ENCODE measurements around the gene SMIM27.
"Not testable (repeated sequence)": the region's sequence is repeated elsewhere in the genome, so short reads cannot be mapped to it uniquely, and the experiment has no call there.

Gene SMIM27

DNA sequence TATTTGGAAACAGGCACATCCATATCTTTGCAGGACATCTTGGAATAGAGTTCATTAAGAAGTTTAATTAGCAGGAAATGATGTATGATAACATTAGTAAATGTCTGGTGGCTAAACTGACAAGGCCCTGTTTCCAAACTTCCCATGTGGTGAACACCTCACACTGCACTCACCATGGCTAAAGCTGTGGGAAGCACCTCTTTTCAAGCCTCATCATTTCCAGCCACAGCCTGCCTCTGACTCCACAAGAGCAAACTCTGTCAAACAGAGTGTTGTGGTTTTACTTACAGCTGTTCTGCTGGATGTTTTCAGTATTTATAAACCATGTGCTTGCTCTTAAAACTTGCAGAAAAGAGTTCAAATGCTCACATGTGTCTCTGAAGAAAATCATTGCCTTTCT lies 35.8 kb downstream of the SMIM27 start:
- Histone ChIP-seq H3K4me1 (ENCODE audit: insufficient read depth, insufficient read length) (no peaks in the 10 kb centered on the region), H3K9me3 (ENCODE audit: insufficient read depth, low read length) (no peaks in the 10 kb centered on the region), H3K9ac (ENCODE audit: insufficient read length, low read depth) (no peak overlapping the region), H3K4me3 (ENCODE audit: insufficient read length, low read depth) (no peak overlapping the region), H3K27me3 (ENCODE audit: insufficient read depth, insufficient read length) (no peaks in the 10 kb centered on the region), H3K36me3 (ENCODE audit: insufficient read depth, insufficient read length, low read length) (no peaks in the 10 kb centered on the region)
- DNase-seq (ENCODE audit: low read depth, low spot score): no peak
- TF ChIP-seq SUZ12 (IDR thresholded peaks at IDR 0.05; ENCODE audit: extremely low read depth, insufficient read depth, insufficient read length): no peak
- TF ChIP-seq YY1 (IDR thresholded peaks at IDR 0.05; ENCODE audit: insufficient read depth, insufficient read length): no peak
- no peak for TF ChIP-seq ZNF274 (IDR thresholded peaks at IDR 0.05; ENCODE audit: low read depth, low read length)

DNA sequence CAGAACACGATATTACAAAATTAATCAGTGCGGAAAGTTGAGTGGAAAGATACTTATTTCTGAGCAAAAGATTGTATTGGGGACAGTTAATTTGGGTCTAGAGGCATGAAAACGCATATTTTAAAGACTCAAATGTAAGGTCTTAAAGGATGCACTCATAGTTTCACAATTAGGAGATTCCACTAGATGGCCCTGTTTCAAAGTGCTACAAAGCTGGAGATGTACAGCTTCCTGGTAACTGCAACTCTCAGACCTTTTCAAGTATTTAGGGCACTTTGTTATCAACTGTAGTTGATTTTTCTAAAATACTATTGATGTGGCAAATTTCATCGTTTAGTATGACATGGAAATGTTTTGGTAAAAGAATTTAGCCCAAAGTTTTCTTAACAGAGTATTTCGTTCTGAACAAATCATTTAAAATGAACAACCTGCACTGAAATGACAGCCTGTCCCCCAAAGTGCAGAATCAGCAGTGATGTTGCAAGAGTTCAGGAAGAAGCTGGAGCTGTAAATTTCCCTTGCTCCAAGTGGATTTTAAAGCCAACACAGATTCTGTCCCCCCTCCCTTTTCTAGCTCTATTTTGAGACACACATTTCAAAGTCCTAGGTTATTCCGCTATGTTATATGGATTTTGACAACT lies 37.1 kb downstream of the SMIM27 start:
- Histone ChIP-seq H3K4me3 (ENCODE audit: insufficient read length, low read depth) (no peak overlapping the region), H3K9me3 (ENCODE audit: insufficient read depth, low read length) (no peaks in the 10 kb centered on the region), H3K36me3 (ENCODE audit: insufficient read depth, insufficient read length, low read length) (no peaks in the 10 kb centered on the region), H3K27me3 (ENCODE audit: insufficient read depth, insufficient read length) (no peaks in the 10 kb centered on the region), H3K4me1 (ENCODE audit: insufficient read depth, insufficient read length) (no peaks in the 10 kb centered on the region), H3K9ac (ENCODE audit: insufficient read length, low read depth) (no peak overlapping the region)
- TF ChIP-seq YY1 (IDR thresholded peaks at IDR 0.05; ENCODE audit: insufficient read depth, insufficient read length): no peak
- TF ChIP-seq ZNF274 (IDR thresholded peaks at IDR 0.05; ENCODE audit: low read depth, low read length): no peak
- no peak for TF ChIP-seq SUZ12 (IDR thresholded peaks at IDR 0.05; ENCODE audit: extremely low read depth, insufficient read depth, insufficient read length)
- DNase-seq (ENCODE audit: low read depth, low spot score): peak; percentile 28

DNA sequence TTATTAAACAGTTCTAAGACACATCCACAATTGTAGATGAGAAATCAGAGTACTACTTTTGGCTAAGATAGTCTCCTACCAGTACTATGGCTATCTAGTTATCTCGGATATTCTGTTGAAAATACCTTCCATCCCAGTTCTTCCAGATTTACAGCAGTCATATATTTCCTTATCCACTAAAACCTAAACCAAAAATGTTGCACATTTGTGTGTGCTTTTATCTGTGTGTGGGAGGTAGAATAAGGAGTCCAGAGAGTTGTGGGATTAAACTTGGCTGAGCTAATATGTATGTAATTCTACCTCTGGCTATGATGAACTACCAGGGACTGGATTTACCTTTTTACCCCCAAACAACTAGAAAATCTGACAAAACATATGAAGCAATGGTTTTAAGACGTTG lies 38.3 kb downstream of the SMIM27 start:
- Histone ChIP-seq H3K4me1 (ENCODE audit: insufficient read depth, insufficient read length) (no peaks in the 10 kb centered on the region), H3K4me3 (ENCODE audit: insufficient read length, low read depth) (no peak overlapping the region), H3K27me3 (ENCODE audit: insufficient read depth, insufficient read length) (no peaks in the 10 kb centered on the region), H3K36me3 (ENCODE audit: insufficient read depth, insufficient read length, low read length) (no peaks in the 10 kb centered on the region), H3K9ac (ENCODE audit: insufficient read length, low read depth) (no peak overlapping the region), H3K9me3 (ENCODE audit: insufficient read depth, low read length) (no peaks in the 10 kb centered on the region)
- TF ChIP-seq ZNF274 (IDR thresholded peaks at IDR 0.05; ENCODE audit: low read depth, low read length) (no peak), SUZ12 (IDR thresholded peaks at IDR 0.05; ENCODE audit: extremely low read depth, insufficient read depth, insufficient read length) (no peak), YY1 (IDR thresholded peaks at IDR 0.05; ENCODE audit: insufficient read depth, insufficient read length) (no peak)
- no peak for DNase-seq (ENCODE audit: low read depth, low spot score)

DNA sequence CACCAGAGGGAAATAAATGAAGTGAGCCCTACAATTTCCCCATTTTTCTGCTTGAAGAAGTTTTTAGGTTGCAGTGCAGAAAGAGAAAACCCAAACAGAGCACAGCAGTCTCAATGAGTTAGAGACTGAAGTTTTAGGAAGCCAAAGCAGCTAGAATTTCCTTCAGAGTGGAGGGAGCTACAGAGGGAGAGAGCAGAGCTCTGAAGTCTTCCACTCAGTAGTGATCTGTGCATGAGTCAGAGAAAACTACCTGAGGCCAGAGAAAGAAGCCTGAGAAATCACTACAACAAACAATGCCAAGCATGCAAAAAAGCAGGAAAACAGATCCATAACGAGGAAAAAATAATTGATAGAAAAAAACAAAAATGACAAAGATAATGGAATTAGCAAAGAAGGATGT lies 38.8 kb downstream of the SMIM27 start:
- Histone ChIP-seq H3K9ac (ENCODE audit: insufficient read length, low read depth) (no peak overlapping the region), H3K4me3 (ENCODE audit: insufficient read length, low read depth) (no peak overlapping the region), H3K27me3 (ENCODE audit: insufficient read depth, insufficient read length) (no peaks in the 10 kb centered on the region), H3K36me3 (ENCODE audit: insufficient read depth, insufficient read length, low read length) (no peaks in the 10 kb centered on the region), H3K4me1 (ENCODE audit: insufficient read depth, insufficient read length) (no peaks in the 10 kb centered on the region), H3K9me3 (ENCODE audit: insufficient read depth, low read length) (no peaks in the 10 kb centered on the region)
- TF ChIP-seq ZNF274 (IDR thresholded peaks at IDR 0.05; ENCODE audit: low read depth, low read length) (no peak), YY1 (IDR thresholded peaks at IDR 0.05; ENCODE audit: insufficient read depth, insufficient read length) (no peak), SUZ12 (IDR thresholded peaks at IDR 0.05; ENCODE audit: extremely low read depth, insufficient read depth, insufficient read length) (no peak)
- no peak for DNase-seq (ENCODE audit: low read depth, low spot score)

DNA sequence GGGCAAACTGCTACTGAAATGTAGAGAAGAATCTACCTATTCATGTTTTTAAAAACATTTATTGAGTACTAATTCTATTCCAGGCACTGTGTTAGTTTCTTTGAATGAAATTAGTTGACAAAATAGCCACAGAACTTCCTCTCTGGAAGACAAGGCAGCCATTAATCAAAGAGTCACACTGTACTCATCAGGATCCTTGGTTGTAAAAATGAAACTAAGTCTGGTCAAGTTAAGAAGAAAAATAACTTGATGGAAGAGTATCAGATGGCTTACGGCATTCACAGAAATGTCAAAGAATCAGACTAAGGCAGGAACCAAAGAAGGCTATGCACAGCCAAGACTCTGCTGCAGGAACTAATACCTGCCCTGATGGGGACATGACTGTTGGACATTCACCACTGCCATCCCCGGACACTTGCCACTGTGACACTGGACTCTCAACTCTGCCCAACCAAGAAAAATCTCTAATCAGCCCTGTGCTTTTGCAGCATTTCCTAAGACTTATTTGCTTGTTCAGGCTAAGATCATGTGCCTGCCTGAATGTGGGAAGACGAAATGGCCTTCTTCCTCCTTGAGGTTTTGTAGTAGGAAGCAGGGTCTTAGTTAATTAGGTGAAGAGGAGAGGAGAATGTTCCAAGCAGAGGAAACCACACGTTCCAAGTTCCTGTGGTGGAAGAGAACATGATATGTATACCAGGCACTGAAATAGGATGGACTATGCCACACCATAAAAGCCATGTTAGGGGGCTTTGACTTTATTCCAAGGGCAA lies 44.2 kb downstream of the SMIM27 start:
- Histone ChIP-seq H3K4me1 (ENCODE audit: insufficient read depth, insufficient read length) (no peaks in the 10 kb centered on the region), H3K36me3 (ENCODE audit: insufficient read depth, insufficient read length, low read length) (no peaks in the 10 kb centered on the region)

DNA sequence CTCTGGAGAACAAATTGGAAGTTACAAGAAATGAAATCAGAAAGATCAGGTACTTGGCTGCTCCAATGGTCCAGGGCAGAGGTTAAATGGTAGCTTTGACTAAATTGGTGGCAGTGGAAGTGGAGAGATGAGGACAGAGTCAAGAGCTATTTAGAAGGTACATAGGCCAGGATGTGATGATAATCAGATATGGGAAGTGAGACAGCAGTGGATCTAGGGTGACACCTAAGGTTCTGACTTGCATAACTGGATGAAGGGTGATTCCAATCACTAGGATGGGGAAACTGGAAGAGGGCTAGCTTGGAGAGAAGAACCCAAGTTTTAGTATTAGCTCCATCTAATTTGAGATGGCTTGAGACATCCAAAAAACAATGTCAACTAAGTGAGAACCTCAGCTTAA lies 44.8 kb downstream of the SMIM27 start:
- no peak for TF ChIP-seq SUZ12 (IDR thresholded peaks at IDR 0.05; ENCODE audit: extremely low read depth, insufficient read depth, insufficient read length)
- no peak for TF ChIP-seq YY1 (IDR thresholded peaks at IDR 0.05; ENCODE audit: insufficient read depth, insufficient read length)
- no peak for TF ChIP-seq ZNF274 (IDR thresholded peaks at IDR 0.05; ENCODE audit: low read depth, low read length)
- Histone ChIP-seq H3K4me3 (ENCODE audit: insufficient read length, low read depth) (no peak overlapping the region), H3K4me1 (ENCODE audit: insufficient read depth, insufficient read length) (no peaks in the 10 kb centered on the region), H3K9ac (ENCODE audit: insufficient read length, low read depth) (no peak overlapping the region), H3K27me3 (ENCODE audit: insufficient read depth, insufficient read length) (no peaks in the 10 kb centered on the region), H3K9me3 (ENCODE audit: insufficient read depth, low read length) (no peaks in the 10 kb centered on the region), H3K36me3 (ENCODE audit: insufficient read depth, insufficient read length, low read length) (no peaks in the 10 kb centered on the region)
- DNase-seq (ENCODE audit: low read depth, low spot score): no peak

More for the DNA sequence above, 44.2 kb downstream of the SMIM27 start:
- Histone ChIP-seq H3K9ac (ENCODE audit: insufficient read length, low read depth) (no peak overlapping the region), H3K9me3 (ENCODE audit: insufficient read depth, low read length) (no peaks in the 10 kb centered on the region), H3K4me3 (ENCODE audit: insufficient read length, low read depth) (no peak overlapping the region), H3K27me3 (ENCODE audit: insufficient read depth, insufficient read length) (no peaks in the 10 kb centered on the region)
- DNase-seq (ENCODE audit: low read depth, low spot score): no peak
- no peak for TF ChIP-seq ZNF274 (IDR thresholded peaks at IDR 0.05; ENCODE audit: low read depth, low read length)
- TF ChIP-seq SUZ12 (IDR thresholded peaks at IDR 0.05; ENCODE audit: extremely low read depth, insufficient read depth, insufficient read length): no peak
- TF ChIP-seq YY1 (IDR thresholded peaks at IDR 0.05; ENCODE audit: insufficient read depth, insufficient read length): no peak

DNA sequence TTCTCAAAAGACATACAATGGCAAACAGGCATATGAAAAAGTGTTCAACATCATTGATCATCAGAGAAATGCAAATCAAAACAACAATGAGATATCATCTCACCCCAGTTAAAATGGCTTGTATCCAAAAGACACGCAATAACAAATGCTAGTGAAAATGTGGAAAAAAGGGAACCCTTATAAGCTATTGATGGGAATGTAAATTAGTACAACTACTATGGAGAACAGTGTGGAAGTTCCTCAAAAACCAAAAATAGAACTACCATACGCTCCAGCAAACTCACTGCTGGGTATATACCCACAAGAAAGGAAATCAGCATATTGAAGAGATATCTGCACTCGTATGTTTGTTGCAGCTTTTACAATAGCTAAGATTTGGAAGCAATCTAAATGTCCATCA lies 46.9 kb downstream of the SMIM27 start:
- not testable (repeated sequence) for H3K27me3 ChIP-seq (ENCODE audit: insufficient read depth, insufficient read length); H3K9ac ChIP-seq (ENCODE audit: insufficient read length, low read depth); H3K4me1 ChIP-seq (ENCODE audit: insufficient read depth, insufficient read length)

More for the DNA sequence above, 46.9 kb downstream of the SMIM27 start:
- H3K9me3 ChIP-seq (ENCODE audit: insufficient read depth, low read length); DNase-seq (ENCODE audit: low read depth, low spot score); H3K4me3 ChIP-seq (ENCODE audit: insufficient read length, low read depth); H3K36me3 ChIP-seq (ENCODE audit: insufficient read depth, insufficient read length, low read length): not testable (repeated sequence)
